Pons (tissue), 1 donor: ENCODE results near the gene CACNA2D3.
"Not testable (repeated sequence)": the region's sequence is repeated elsewhere in the genome, so short reads cannot be mapped to it uniquely, and the experiment has no call there.

Experiments
- DNase-seq: peaks from one replicate; pipeline ENCODE4 v3.0.0-alpha.2; 2016; ENCODE audit warnings: low spot score

CACNA2D3 gene

GRCh38 chr3:55085231-55085630 lies 962.9 kb downstream of the CACNA2D3 start:
- DNase-seq, result no peak

- DNase-seq, result no peak
Measured at GRCh38 chr3:55089211-55089610, 966.9 kb downstream of the CACNA2D3 start.

- no peak for DNase-seq
Measured at GRCh38 chr3:55090291-55090690, 967.9 kb downstream of the CACNA2D3 start.

- no peak for DNase-seq
Measured at GRCh38 chr3:55090746-55091145, 968.4 kb downstream of the CACNA2D3 start.

DNA sequence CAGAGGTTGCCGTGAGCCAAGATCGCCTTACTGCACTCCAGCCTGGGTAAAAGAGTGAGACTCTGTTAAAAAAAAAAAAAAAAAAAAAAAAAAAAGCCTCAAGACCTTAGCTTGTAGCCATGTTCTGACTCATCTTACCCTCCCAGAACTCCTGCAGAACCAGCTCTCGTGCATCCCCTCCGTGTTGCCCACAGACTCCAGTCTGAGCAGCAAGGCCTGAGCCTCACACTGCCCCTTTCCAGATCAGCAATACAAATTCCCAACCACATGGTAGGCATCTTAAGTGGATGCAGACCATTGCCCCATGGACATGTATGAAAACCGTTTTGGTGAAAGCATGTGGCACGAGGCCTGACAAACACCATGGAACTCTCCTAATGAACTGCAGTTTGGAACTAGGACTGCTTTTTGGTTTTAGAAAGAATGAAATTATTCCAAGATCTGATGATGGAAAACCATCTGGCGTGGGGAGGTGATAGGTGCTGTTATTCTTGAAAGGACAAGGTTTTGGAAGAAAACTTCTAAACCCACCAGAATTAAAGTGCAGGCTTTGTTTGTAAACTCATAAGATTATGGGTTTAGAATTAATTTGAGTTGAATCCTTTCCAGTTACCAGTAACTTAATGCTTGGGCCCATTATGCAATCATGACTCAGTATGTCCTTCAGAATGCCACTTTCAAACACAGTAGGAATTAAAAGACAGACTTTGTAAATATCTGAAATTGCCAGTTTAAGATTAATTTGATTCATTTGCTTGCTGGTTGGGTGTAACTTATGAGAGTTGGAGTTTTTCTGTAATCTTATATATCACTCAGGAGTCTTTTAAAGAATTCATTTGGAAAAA lies 969.3 kb downstream of the CACNA2D3 start:
- no peak for DNase-seq

GRCh38 chr3:55094676-55095075 lies 972.3 kb downstream of the CACNA2D3 start:
- no peak for DNase-seq

GRCh38 chr3:55097441-55097840 lies 975.1 kb downstream of the CACNA2D3 start:
- no peak for DNase-seq

GRCh38 chr3:55105647-55106046 lies 983.3 kb downstream of the CACNA2D3 start:
- DNase-seq, result no peak

DNA sequence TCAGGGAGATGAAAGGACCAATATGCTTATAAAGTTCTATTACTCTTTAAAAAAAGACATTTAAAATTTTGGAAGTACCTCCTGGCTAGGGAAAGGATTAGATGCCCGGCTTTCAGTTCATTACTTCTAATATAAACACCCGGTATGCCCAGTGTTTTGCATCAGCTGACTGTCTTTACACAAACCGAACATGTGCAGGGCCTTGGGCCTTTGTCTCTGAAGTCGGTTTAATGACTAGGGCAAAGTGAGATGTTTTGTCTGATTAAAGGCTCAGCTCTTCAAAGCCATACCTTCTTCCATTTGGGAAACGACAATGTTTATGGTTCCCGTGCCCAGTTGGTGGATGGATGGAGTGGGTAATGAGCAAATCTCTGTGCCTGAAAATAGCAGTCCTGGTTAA lies 984.8 kb downstream of the CACNA2D3 start:
- no peak for DNase-seq

DNA sequence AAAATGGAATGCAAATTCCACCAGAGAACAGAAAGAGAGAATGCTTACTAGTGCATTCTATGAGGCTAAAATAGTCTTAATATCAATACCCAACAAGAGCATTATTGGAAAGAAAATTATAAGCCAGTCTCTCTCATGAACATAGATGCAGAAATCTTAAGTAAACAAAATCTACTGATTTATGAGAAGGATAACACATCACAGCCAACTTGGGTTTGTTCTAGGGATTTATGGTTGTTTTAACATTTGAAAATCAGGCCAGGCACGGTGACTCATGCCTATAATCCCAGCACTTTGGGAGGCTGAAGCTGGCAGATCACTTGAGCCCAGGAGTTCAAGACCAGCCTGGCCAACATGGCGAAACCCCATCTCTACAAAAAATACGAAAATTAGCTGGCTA lies 989.6 kb downstream of the CACNA2D3 start:
- DNase-seq, result not testable (repeated sequence)

DNA sequence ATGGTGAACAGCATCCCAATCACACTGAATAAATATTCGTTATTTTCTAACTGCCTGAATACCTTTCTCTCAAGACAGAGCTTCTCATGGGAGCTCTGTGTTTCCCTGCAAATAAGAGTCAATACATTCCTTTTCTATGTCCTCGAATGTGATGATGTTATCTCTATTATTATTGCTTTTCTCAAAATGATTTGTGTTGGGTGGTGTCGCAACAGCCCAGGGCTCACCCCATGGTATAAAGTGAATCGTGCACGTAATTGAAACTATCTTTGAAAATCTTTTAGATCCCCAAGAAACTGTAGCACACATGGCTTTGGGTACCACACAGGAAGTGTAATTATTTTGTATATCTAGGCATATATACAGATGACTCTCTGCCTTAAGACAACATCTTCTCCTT lies 996.1 kb downstream of the CACNA2D3 start:
- DNase-seq, result no peak

- no peak for DNase-seq
Measured at GRCh38 chr3:55119268-55119667, 996.9 kb downstream of the CACNA2D3 start.

DNA sequence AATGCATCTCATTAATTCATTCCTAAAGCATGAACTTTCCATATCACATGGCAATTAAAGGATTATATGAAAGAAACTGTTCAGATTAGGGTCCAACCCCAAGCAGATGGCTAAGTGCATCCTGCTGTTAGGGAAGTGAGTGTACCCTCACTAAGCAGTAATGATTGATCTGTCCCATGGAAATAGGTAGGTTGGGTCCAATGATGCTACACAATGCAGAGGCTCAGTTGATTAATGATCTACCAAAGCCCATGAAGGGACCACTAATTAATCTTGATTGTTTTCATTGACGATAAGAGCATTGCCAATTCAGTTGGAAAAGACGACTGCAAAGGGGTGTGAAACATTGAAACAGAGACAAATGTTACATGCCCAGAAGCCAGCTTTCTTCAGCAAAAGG lies 1000.0 kb downstream of the CACNA2D3 start:
- no peak for DNase-seq
